ENCODE results near the gene FLII. TPM values are rescaled to one million over a fixed set of nuclear protein-coding genes. Genes with fewer than 3 reads are reported as not detected.

Gene FLII
- total RNA-seq, 2 experiments from 2014 or later: 155 to 219 TPM

DNA sequence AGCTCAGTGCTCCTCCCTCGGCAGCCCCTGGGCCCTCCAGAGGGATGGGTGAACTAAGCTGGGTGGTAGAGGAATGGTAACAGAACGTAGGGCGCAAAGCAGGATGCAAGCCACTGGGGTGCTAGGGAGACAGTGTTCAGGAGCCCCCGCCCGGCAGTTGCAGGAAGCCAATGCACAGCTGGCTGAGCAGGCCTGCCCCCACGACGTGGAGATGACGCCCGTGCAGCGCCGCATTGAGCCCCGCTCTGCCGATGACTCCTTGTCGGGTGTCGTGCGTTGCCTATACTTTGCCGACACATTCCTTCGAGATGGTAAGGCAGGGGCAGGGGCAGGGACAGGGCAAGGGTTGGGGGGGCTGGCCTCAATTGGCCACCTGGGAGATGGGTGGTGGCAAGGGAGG lies 20.2 kb downstream of the FLII start:
- H3K79me2 ChIP-seq (ENCODE audit: insufficient read depth, low read depth, low read length): no peaks in the 10 kb centered on the region
- H3K4me3 ChIP-seq (ENCODE audit: low read depth, low read length, poor library complexity, severe bottlenecking): no peak overlapping the region
- no peaks in the 10 kb centered on the region for H3K9me3 ChIP-seq (ENCODE audit: low read length)
- POLR2A ChIA-PET: no interaction called here
- no peak overlapping the region for H2AFZ ChIP-seq (ENCODE audit: low read length)
- intact Hi-C loops (cut with micrococcal nuclease; ENCODE audit: unreplicated experiment): no loop called here
- H3K27ac ChIP-seq (ENCODE audit: low read depth, low read length, poor library complexity, severe bottlenecking): no peak overlapping the region
- no peak for DNase-seq (ENCODE audit: low spot score)
- H3K9me2 ChIP-seq (ENCODE audit: insufficient read depth, low read length): no peaks in the 10 kb centered on the region
- TF ChIP-seq, protein P1, sequence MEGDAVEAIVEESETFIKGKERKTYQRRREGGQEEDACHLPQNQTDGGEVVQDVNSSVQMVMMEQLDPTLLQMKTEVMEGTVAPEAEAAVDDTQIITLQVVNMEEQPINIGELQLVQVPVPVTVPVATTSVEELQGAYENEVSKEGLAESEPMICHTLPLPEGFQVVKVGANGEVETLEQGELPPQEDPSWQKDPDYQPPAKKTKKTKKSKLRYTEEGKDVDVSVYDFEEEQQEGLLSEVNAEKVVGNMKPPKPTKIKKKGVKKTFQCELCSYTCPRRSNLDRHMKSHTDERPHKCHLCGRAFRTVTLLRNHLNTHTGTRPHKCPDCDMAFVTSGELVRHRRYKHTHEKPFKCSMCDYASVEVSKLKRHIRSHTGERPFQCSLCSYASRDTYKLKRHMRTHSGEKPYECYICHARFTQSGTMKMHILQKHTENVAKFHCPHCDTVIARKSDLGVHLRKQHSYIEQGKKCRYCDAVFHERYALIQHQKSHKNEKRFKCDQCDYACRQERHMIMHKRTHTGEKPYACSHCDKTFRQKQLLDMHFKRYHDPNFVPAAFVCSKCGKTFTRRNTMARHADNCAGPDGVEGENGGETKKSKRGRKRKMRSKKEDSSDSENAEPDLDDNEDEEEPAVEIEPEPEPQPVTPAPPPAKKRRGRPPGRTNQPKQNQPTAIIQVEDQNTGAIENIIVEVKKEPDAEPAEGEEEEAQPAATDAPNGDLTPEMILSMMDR (conservative IDR thresholded peaks at IDR 0.05; ENCODE audit: low read length): no peak
- no peak for TF ChIP-seq EZH2phosphoT487 (IDR thresholded peaks at IDR 0.05; ENCODE audit: borderline replicate concordance, low read depth, low read length)
- no peaks in the 10 kb centered on the region for H4K20me1 ChIP-seq (ENCODE audit: insufficient read depth, low read length)
- H3K4me1 ChIP-seq (ENCODE audit: insufficient read depth, low read length, poor library complexity, severe bottlenecking): no peaks in the 10 kb centered on the region
- CTCF ChIA-PET (ENCODE audit: unreplicated experiment): no interaction called here
- no peak overlapping the region for H3K4me2 ChIP-seq (ENCODE audit: low read length)
- H3K36me3 ChIP-seq (ENCODE audit: insufficient read depth, low read length): no peaks in the 10 kb centered on the region; the same call in 1 of the 2 replicates
- no TSS peak for BruUV-seq (replicated peaks)

DNA sequence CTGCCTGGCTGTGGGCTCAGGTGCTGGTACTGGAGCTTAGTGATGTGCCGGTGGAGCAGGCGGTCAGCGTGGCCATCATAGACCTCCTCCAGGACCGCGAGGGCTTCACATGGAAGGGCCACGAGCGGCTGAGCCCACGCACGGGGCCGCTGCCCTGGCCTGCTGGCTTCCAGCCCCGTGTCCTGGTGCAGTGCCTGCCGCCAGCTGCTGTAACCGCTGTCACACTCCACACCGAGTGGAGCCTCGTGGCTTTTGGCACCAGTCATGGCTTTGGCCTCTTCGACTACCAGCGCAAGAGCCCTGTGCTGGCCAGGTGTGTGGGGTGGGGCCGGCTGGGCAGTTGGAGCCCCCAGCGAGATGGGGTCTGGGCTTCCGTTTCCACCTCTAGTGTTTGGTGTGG lies 21.1 kb downstream of the FLII start:
- ChIA-PET POLR2A (no interaction called here), CTCF (ENCODE audit: unreplicated experiment) (interaction anchor here (0.6 kb wide), 1 partner anchor 18 kb away, joined by 3 read pairs; no protein-coding TSS in a partner anchor)
- TF ChIP-seq, protein P1 (conservative IDR thresholded peaks at IDR 0.05; ENCODE audit: low read length): no peak
- no peak for TF ChIP-seq EZH2phosphoT487 (IDR thresholded peaks at IDR 0.05; ENCODE audit: borderline replicate concordance, low read depth, low read length)
- Histone ChIP-seq H3K4me1 (ENCODE audit: insufficient read depth, low read length, poor library complexity, severe bottlenecking) (no peaks in the 10 kb centered on the region), H3K27ac (ENCODE audit: low read depth, low read length, poor library complexity, severe bottlenecking) (no peak overlapping the region), H4K20me1 (ENCODE audit: insufficient read depth, low read length) (no peaks in the 10 kb centered on the region), H3K9me2 (ENCODE audit: insufficient read depth, low read length) (no peaks in the 10 kb centered on the region), H3K9me3 (ENCODE audit: low read length) (no peaks in the 10 kb centered on the region), H3K79me2 (ENCODE audit: insufficient read depth, low read depth, low read length) (no peaks in the 10 kb centered on the region), H3K4me2 (ENCODE audit: low read length) (no peak overlapping the region), H2AFZ (ENCODE audit: low read length) (no peak overlapping the region), H3K4me3 (ENCODE audit: low read depth, low read length, poor library complexity, severe bottlenecking) (no peak overlapping the region), H3K36me3 (ENCODE audit: insufficient read depth, low read length) (no peaks in the 10 kb centered on the region; the same call in 1 of the 2 replicates)
- intact Hi-C loops (cut with micrococcal nuclease; ENCODE audit: unreplicated experiment): no loop called here
- DNase-seq (ENCODE audit: low spot score): no peak
- BruUV-seq (replicated peaks): no TSS peak

DNA sequence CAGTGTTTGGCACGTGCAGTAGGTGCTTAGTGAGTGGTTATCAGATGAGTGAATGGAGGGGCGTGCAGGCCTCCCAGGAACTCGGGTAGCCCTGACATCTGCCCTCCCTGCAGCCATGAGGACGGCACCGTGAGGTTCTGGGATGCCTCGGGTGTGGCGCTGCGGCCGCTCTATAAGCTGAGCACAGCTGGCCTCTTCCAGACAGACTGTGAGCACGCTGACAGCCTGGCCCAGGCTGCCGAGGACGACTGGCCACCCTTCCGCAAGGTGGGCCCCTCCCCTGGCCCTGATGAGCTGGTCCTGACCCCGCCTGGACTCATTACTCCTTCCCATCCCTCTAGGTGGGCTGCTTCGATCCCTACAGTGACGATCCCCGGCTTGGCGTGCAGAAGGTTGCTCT lies 22.0 kb downstream of the FLII start:
- Histone ChIP-seq H3K4me3 (ENCODE audit: low read depth, low read length, poor library complexity, severe bottlenecking) (no peak overlapping the region), H3K36me3 (ENCODE audit: insufficient read depth, low read length) (no peaks in the 10 kb centered on the region; the same call in 1 of the 2 replicates), H3K79me2 (ENCODE audit: insufficient read depth, low read depth, low read length) (no peaks in the 10 kb centered on the region), H3K9me3 (ENCODE audit: low read length) (no peaks in the 10 kb centered on the region), H3K9me2 (ENCODE audit: insufficient read depth, low read length) (no peaks in the 10 kb centered on the region), H3K27ac (ENCODE audit: low read depth, low read length, poor library complexity, severe bottlenecking) (no peak overlapping the region), H4K20me1 (ENCODE audit: insufficient read depth, low read length) (no peaks in the 10 kb centered on the region), H3K4me1 (ENCODE audit: insufficient read depth, low read length, poor library complexity, severe bottlenecking) (no peaks in the 10 kb centered on the region), H3K4me2 (ENCODE audit: low read length) (no peak overlapping the region), H2AFZ (ENCODE audit: low read length) (no peak overlapping the region)
- no peak for DNase-seq (ENCODE audit: low spot score)
- no TSS peak for BruUV-seq (replicated peaks)
- TF ChIP-seq EZH2phosphoT487 (IDR thresholded peaks at IDR 0.05; ENCODE audit: borderline replicate concordance, low read depth, low read length): no peak
- TF ChIP-seq, protein P1 (conservative IDR thresholded peaks at IDR 0.05; ENCODE audit: low read length): no peak
- CTCF ChIA-PET (ENCODE audit: unreplicated experiment): no interaction called here
- intact Hi-C loops (cut with micrococcal nuclease; ENCODE audit: unreplicated experiment): no loop called here
- POLR2A ChIA-PET: no interaction called here
